HG03469 (cell line): ENCODE data around the gene CFAP97D1.

ENCODE experiments used
- ATAC-seq: cut with Tn5 transposase; IDR thresholded peaks from one replicate; pipeline ENCODE4 v1.9.1; 2021; ENCODE audit warnings: mild to moderate bottlenecking, moderate library complexity, moderate number of reproducible peaks; ENCODE audit not compliant: unreplicated experiment

Gene CFAP97D1

DNA sequence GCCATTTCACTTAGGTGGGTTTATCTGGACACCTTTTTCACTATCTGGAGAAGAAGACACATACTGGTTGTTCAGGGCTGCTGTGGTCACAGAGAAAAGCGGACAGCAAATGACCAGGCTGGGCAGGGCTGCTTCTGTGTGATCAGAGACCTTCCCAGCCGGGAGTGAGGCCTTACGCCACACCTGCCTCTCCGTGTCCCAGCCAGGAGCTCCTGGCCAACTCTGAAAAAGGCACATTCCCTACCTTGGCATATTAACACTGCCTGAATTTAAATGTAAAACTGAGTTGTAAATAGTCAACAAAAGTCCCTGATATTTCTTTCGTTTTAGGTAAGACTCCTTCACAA lies 12.5 kb upstream of the CFAP97D1 start:
- no peak for ATAC-seq

DNA sequence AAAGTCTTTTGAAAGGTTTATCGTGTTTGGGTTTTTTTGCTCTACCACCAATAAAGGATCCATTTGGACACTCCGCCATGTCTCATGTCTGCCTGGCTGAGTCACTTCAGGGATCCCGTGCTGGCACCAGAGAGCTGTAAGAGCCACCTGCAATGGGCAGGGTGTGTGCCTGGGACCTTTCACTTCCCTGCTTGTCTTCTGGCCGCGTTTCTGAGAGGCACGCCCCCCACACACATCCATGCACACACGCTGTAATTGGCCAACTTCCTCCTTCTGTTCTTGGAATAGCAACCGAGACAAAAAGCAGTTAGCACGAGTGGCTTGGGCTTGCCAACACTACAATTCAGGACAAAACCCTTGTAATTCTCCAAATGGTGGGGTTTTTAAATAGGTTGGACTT lies 11.9 kb upstream of the CFAP97D1 start:
- ATAC-seq: no peak

DNA sequence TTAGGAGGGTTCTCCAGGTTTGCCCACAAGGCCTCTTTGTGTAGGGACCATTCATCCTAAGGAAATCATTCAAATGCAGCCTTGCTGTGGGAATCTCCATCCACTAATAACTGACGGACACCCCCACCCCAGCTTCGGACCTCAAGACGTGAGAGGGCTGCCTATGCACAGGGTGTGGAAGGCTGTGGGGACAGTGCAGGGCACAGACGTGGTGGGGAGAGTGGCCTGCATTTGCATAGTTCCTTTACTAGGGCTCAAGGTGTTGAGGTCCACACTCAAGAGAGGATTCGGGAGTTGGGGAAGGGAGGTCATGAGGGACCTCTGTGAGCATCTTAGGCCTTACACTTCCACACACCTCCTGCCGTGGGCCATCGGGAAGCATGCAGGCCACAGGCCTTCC lies 11.3 kb upstream of the CFAP97D1 start:
- no peak for ATAC-seq

DNA sequence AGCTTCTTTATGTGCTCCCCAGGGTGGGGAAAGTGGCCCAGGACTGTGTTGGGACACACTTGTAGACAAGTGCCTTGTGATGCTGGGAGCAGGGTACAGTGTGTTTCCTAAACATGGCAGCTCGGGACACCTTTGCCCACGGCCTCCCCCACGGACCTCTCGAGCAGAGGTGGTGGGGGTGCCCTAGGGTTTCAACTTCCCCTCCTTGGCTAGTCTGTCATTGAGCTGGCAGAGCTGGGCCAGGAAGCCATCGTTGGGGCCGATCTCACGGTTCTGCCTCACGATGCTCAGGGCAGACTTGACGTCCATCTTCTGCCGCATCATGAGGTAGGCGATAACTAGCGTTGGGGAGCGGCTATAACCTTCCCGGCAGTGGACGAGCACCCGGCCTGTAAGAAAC lies 10.8 kb upstream of the CFAP97D1 start:
- no peak for ATAC-seq

DNA sequence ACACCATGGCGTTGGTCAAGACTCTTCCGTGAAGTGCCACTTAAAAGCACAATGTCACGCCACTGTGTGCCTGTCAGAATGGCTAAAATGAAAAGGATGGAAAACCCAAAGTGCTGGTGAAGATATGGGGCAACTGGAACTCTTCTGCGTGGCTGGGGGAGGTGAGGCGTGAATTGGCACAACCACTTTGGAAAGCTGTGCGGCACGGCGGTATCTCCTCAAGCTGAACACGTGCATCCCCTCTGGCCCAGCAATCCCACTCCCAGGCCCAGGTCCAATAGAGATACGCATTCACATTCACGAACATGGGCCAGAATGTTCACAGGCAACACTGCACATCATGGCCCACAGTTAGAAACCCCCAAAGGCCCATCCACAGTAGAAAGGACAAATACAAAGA lies 10.4 kb upstream of the CFAP97D1 start:
- no peak for ATAC-seq

DNA sequence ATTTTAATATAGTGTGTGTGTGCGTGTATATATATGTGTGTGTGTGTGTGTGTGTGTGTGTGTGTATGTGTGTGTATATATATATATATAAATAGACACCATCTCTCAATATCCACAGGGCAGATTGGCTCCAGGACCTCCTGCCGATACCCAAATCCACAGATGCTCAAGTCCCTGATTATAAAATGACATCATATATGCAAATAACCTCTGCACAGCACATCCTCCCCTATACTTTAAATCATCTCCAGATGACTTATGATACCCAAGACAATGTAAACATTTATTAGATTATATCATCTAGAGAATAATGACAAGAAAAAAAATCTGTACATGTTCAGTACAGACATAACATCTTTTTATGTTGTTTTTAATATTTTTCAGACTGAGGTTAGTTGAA lies 9.3 kb upstream of the CFAP97D1 start:
- ATAC-seq: no peak

DNA sequence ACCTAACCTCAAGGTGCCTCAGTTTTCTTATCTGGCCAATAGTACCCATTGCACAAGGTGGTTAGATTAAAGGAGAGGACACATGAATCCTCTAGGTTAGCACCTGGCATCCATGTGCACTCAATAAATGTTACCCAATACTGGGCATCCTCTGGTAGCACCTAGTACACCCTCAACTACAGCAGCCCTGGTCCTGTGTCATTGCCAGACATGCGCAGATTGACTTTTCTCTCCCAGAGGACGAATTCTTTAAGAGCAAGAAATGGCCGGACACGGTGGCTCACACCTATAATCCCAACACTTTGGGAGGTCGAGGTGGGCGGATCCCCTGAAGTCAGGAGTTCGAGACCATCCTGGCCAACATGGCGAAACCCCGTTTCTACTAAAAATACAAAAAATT lies 8.8 kb upstream of the CFAP97D1 start:
- no peak for ATAC-seq

DNA sequence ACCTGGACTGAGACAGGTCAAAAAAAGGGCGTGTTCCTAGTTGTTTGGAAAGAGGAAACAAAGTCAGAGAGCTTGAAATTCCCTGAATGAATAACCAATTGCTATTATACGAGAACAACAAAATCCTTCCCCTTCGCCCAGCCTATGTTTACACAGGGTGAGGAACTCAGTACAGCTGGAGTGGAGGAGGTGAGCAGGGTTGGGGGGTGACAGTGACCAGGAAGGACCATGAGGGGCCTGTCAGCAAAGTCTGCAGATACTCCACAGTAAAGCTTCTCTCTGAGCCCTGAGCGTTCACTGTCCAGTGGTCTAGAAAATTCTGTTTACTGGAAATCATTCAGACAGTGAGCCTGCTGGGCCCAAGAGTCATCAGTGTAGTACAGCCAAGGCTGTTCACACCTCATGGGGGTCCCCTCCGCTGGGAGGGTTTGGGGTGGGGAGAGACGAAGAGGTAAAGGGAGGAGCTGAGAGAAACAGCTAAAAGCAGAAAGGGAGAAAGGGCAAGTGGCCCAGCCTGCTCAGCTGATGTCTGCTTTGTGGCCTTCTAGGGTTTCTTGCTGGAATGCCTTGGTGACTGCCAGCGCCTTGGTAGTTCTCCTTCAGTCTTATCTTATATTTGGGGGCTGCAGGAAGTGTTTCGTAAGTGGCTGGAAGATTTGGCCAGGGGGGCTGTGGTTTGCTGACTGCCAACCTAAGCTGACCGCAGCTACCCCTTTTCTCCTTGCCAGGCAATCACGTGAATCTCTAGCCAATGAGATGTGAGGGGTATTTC lies 7.2 kb upstream of the CFAP97D1 start:
- no peak for ATAC-seq

DNA sequence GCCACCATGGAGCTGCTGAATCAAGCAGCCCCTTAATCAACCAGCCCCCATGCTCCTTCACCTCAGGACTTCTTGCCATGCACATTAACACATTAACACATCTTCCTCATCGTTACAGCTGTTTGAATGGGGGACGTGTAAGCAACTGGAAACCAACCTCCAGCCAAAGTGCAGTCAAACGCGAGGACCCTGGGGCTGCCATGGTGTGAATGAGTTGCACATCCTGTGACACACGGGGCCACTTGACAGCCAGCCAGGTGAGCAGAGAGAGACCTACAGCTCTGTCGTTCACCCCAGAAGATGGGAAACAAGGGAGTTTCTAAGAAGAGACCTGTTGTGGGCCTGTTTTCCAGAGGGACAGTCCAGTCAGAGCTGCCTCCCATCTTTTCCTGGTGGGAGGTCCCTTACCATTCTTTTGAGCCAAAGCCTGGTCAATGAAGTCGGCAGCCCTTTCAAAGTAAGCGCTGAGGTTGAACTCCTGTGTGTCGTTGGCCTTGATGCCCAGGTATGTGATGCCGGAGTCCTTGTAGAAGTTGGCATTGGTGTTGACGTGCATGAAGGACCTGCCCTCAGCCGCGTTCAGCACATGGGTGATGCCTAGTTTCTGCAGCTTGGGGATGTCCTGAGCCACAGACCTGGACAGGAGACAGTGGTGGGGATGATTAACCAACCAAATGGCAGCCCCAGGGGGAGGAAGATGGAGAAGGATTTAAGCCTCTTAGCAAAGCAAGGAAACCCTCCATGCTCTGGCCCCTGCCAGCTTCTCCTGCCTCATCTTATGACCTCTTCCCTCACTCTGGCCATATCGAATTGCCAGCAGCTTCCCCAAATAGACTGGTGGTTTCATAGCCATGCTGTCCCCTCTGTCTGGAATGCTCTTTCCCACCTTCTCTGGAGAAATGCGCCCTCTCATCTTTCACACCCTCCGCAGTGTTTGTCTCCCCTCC lies 5.7 kb upstream of the CFAP97D1 start:
- no peak for ATAC-seq

DNA sequence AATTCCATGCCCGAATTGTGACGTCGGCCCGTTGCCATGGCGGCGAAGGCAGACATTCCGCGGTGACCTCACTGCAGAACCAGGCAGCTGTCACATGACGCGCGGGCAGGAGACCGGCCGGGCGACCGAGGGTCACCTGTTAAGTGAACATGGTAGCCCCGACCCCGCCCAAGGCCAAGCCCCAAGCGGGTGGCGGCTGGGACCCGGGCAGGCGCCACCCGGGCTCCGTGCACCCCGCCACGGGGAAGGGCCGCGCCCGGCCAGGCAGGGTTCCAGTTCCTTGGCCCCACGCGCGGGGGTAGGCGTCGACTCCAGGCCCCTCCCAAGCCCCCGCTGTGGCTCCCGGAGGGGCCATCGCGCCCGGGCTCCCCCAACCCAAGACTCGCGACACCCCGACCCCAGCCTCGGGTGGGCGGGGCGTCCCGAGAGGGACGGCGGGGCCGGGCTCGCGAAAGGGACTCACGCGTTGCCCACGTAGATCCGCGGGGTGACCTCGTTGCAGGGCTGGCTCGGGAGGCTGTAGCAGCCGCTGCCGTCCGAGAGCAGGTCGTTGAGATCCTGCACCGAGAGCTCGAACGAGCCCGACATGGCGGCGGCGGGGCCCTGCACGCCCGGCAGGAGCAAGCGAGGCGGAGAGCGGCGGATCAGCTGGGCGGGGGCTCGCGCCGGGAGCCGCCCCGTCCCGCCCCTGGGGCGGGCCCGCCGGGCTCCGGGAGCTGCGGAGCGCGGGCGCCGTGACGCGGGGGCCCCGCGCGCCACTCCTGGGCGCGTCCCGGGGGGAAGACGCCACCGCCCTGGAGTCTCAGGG lies 1.7 kb upstream of the CFAP97D1 start, which contains the start of gene DUSP3:
DUSP3 (minus strand) TSS at position 641 of the 808 bp plus-strand sequence; CDS start at position 588, 53 bp downstream.
- no peak for ATAC-seq

DNA sequence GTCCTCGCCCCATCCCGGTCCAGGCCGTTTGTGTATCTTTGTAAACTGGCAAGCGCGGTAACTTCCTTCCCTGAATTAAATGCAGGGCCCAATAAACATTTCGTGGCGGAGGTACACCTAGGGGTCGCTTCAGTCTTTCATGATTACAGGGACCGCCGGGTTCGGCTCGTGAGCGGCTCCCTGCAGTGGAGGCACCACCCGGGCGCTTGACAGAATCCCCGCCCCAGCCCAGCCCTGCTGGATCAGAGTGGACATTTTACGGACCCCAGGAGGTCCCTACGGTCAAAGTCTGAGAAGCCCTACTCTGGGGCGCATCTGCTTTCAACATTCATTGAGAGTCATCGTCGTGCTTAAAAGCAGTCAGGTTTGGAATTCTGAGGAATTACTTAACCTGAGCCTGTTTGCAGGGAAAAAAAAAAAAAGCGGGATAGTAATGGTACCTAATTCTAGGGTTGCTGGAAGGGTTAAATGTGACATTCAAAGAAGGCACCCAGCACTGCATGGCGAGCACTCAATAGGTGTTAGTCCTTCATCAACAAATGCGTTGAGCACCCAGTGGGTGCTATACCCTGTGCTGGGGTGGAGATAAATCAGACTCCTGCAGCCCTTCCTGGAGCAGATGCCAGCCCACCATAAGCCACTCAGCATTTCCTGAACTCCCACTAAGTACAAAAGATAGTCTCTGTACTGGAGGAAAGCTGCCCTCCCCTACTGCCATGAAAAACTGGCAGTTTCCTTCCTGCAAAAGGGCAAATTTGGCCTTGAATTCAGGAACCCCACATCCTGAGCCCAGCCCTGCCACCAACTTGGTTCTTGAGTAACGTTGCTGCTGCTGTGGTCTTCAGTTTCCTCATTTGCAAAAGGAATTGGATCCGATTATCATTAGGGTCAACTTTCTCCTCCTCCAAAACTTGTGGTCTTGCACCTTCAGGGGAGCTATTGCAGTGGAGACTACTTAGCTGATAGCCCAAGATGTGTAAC lies 800 bp upstream of the CFAP97D1 start:
- no peak for ATAC-seq

DNA sequence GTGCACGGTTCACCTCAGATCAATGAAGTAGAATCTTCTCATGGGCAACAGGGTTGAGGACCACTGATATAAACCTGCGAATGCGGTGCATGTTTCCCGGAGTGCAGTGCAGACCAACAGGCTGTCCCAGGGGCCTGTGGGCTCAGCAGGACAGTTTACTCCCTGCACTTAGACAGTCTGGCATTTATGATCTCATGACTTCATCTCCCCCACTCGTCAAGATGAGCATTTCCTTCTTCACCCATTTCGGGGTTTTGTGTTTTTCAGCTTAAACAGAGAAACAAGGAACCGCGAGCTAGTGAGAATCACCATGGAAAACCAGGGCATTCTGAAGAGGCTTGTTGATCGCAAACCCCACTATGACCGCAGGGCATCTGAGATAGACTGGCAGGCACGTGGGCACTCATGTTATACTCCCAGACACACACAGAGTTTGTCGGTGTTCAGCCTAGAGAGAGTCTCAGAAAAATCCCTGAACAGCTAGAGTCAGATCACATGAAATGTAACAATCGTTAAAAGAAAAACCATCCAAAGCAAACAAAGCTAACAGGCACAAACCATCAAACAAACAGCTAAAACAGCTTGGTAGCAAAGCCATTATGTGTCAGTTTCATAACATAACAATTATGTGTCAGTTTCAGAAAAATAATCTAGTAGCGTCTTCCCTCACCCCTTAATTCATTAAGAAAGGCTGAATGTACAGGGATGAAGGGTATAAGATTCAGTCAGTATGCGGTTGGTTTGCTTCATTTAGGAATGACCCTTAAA lies 2.9 kb downstream of the CFAP97D1 start:
- ATAC-seq: no peak

DNA sequence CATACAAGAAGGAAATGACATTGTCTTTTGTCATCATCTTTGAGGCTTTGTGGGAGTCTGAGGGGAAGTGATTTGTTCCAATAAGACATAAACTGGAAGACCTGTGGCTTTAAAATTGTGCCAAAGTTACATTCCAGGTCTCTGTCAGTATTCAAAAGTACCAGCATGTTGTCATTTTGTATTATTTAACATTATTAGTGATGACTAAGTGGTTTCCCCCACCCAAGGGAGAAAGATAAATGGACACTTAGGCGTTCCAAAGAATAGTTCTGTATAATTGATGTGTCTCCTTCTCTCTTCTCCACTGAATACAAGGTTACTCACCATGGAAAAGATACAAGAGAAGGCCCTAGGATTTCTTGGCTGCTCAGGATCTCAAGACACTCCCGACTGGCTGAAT lies 3.8 kb downstream of the CFAP97D1 start:
- no peak for ATAC-seq

DNA sequence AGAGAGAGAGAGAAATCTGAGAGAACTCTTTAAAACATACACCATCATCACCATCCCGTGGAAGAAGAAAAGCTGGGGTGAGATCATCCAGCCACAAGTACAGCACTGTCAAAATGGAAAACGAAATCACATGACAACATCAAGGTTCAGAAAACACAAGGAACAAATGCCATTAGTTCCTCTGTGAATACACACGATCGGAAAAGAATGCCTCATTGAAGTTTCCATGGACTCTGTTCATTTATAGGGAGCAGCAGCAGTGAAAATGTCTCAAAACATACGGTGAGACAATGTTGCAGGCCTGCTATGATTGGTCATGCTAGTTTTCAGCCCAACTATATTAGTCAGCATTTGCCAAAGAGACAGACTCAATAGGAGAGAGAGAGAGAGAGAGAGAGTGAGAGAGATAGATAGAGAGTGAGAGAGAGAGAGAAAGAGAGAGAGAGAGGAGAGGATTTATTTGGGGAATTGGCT lies 4.4 kb downstream of the CFAP97D1 start:
- no peak for ATAC-seq

DNA sequence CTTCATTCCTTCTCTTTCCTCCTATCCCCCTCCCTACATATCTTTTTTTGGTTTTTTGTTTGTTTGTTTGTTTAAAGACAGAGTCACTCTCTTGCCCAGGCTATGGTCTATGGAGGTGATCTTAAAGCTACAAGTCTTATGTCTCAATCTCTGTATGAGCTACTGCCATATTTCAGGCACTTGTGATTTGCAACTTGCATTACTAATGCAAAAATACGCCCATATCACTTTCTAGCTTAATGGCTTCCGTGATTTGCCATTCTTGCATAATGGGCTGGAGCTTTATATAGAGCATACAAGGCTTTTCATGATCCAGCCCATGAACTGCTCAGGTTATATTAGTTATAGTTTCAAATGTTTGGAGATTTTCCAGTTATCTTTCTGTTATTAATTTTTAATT lies 7.5 kb downstream of the CFAP97D1 start:
- ATAC-seq: no peak

DNA sequence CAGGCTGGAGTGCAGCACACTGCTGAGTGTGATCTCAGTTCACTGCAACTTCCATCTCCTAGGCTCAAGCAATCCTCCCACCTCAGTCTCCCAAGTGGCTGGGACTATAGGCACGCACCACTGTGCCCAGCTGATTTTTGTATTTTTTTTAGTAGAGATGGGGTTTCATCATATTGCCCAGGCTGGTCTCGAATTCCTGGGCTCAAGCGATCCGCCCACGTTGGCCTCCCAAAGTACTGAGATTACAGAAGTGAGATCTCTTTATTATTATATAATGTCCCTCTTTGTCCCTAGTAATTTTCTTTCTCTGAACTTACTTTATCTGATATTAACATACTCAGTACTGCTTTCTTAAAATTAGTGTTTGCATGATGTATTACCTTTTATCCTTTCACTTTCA lies 8.3 kb downstream of the CFAP97D1 start:
- no peak for ATAC-seq

DNA sequence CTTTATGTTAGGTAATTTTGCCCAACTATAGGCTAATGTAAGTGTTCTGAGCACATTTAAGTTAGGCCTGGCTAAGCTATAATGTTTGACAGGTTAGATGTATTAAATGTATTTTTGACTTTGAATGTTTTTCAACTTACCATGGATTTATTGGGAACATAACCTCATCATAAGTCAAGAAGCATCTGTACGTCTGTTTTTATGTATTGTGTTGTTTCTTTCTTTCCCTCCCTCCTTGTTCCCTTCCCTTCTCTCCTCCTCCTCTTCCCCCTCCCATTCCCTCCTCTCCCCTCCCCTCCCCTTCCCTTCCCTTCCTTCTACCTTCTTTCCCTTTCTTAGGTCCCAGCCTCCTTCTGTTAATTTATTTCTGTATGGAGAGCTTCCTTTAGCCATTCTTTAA lies 9.2 kb downstream of the CFAP97D1 start:
- ATAC-seq: no peak

DNA sequence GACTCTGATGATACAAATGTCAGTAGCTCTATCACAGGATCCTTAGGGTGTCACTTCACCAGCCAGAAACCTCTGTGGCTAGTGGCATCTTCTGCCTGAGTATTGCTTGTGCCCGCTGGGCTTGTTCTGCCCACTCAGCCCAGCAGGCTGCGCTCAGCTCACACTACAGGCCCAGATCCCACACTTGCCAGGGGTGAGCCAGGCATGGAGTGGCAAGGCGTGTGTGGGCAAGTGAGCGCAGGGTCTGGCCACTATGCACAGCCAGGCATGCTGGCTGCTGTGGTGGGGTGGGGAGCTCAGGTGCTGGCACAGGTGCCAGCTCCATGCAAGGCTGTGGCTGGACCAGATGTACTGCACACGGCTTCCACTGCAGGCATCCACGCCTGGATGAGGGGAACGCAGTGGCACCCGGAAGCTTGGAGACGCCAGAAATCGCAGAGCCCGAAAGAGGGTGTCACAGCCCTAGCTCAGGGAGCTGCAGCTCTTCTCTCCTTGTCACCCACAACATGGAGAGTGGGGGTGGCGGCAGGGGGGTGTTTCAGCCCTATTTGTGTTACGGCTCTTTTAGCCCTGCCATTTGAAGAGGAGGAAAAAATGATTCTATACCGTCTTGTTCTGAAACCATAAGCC lies 10.2 kb downstream of the CFAP97D1 start:
- no peak for ATAC-seq

DNA sequence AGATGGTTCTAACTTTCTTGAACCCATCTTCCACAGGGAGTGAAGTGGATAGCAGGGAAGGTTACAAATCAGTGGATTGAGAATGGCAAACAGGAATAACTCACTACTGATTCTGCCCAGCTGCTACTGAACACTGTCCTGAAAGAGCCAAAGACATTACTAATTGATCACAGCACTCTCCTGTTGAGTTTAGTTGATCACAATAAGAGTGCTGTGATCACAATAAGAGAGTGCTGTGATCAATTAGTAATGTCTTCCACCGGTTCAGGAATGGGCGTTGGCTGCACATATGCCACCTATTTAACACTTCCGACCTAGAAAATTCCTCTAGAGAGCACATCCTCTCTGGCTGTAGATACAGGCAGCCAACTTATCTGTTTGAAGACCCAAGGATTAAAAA lies 11.4 kb downstream of the CFAP97D1 start:
- ATAC-seq: no peak
